GM12873 (cell line): ENCODE results near the gene DCBLD1.

Source experiments
- TF ChIP-seq, protein P1 (sequence below): IDR thresholded peaks from 2 replicates; pipeline ENCODE4 v1.5.1; 2012; ENCODE audit warnings: low read depth, mild to moderate bottlenecking, moderate library complexity, low read length, control low read depth; ENCODE audit not compliant: insufficient read depth; ENCODE audit errors: missing control alignments

The DCBLD1 gene

DNA sequence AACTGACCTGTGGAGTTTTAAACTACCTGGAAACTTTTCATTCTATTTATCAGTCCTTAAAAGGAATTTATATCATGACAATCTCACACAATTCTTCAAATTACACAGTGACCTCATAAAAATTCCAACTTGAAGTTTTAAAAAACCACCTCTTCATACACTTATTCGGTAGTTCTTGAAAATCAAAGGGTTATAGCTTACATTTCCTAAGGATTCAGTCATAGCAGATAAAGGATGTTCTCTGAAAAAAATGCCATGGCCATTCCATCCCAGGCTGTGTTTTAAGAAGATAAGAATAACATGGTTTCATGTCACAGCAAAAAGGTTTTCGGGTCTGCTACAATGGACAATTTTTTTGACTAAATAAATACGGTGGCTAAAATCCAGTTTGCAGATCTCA, 78.7 kb downstream of the DCBLD1 start:
- TF ChIP-seq, protein P1, sequence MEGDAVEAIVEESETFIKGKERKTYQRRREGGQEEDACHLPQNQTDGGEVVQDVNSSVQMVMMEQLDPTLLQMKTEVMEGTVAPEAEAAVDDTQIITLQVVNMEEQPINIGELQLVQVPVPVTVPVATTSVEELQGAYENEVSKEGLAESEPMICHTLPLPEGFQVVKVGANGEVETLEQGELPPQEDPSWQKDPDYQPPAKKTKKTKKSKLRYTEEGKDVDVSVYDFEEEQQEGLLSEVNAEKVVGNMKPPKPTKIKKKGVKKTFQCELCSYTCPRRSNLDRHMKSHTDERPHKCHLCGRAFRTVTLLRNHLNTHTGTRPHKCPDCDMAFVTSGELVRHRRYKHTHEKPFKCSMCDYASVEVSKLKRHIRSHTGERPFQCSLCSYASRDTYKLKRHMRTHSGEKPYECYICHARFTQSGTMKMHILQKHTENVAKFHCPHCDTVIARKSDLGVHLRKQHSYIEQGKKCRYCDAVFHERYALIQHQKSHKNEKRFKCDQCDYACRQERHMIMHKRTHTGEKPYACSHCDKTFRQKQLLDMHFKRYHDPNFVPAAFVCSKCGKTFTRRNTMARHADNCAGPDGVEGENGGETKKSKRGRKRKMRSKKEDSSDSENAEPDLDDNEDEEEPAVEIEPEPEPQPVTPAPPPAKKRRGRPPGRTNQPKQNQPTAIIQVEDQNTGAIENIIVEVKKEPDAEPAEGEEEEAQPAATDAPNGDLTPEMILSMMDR, result no peak

DNA sequence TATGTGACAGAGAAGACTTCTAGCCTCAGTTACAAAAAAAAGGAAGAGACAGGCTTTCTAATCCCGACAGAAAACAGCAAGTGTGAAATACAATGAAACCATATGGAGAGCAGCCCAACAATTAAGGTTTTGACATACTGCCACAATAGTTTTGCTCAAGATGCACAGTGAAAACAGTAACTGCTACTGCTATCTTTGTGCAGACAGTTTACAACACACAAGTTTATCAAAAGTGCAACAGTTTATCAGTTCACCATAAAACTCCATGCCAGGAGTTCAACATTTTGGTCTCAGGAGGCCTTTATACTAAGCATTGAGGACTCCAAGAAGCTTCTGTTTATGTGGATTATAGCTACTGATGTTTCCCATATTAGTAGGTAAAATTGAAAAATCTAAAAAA, 82.2 kb downstream of the DCBLD1 start:
- TF ChIP-seq, protein P1, result no peak

DNA sequence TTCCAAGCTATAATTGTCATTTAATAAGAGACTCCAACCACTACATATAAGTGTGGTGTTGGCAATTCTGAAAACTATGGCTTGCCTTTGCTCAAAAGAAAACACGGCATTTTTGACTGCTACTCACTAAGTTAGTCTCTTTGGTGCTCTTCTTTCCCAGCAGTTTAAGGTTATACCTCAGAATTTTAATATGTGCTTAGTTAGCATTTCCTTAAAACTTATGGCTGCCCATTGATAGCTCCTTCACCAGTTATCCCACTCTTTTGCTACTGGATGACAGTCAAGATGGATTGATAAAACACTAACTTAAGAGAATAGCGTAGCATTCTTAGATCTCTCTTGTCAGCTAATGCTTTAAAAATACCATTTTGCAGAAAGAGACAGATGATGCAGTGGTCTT, 85.8 kb downstream of the DCBLD1 start:
- TF ChIP-seq, protein P1, result no peak

DNA sequence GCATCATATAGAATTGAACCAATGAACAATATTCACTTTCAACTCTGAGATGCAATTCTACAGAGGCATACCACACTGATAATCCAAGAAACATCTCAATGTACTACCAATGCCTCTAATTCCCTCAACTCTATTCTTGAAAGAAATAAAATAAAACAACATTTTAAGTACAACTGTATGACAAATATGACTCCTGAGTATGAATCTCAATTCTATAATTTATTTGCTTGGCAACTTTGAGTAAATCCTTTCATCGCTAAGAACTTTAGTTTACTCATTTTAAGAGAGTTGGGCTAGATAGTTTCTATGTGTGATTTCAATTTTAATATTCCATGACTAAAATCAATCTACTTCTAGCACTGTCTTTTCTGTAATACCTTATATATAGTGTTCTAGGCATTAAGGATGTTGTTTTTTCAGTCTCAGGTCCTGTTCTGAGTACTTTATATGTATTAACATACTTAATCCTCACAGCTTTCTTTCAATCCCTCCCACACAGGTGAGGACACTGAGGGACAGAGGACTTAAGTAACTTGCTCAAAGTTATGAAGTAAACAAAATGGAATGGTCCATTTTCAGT, 86.4 kb downstream of the DCBLD1 start:
- TF ChIP-seq, protein P1, result no peak

DNA sequence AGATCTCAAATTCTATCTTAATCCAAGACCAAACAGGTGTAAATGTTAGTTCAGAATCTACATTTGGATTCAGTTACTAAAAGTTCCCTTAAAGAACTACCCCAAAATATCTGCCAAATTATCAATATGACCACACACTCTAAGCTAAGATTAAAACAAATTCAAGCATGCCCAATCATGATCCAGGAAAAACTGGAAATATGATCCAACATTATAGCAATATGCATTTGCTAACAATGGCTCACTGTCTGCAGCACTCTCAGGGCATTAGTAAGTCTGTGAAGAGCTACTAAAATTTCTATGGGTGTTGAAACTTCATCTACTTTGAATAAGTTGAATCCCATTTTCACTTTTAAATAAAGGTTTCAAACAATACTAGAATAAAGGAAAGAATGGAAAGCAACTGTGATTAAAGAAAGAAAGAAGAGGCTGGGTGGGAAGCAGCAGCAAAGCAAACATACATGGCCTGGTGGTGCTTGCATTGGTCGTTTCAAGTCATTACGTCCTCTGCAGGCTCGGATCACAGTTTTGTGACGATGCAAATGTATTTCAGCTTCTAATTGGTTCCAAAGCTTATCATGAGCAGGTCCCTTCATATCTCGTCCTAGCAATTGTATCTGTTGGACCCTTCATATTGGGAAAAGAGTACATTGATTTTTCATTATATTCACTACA, 90.7 kb downstream of the DCBLD1 start:
- TF ChIP-seq, protein P1, result no peak

DNA sequence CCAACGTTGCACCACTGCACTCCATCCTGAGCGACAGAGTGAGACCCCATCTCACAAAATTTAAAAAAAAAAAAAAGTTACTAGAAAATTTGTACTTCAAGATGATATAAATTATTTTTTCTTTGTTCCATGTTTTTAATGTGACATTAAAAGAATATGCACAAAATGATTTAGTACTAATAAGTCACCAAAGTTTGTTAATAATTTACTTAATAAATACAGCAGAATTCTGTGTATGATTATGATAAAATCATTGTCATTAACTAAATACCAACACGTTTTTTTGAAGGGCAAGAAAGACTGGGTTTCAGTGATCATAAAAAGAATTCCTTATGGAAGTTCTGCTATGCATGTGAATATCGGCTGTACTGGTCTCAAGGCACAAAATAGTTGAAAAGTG, 91.7 kb downstream of the DCBLD1 start:
- TF ChIP-seq, protein P1, result no peak

GRCh38 chr6:117585647-117586046, 103.2 kb downstream of the DCBLD1 start:
- TF ChIP-seq, protein P1, result no peak
